Calu3 (cell line): Measurements from ENCODE around the gene AMER3. TPM values are rescaled to one million over a fixed set of nuclear protein-coding genes. Genes with fewer than 3 reads are reported as not detected.

Experiments used
- BruUV-seq: library from RNA; stranded (reverse); fragments of 400-500 nt; replicated peaks from 2 replicates; lab custom pipeline; 2021; lab: Mats Ljungman, UMichigan
- CTCF ChIA-PET: fragments of 300-600 bp; sonication (Branson Sonifier 250); formaldehyde crosslinking; loops from one replicate; lab custom pipeline; 2022; ENCODE audit warnings: antibody characterized with exemption; lab: Charles Lee
- DNase-seq: peaks from one replicate; pipeline ENCODE4 v3.0.0; 2022
- H3K27ac Mint-ChIP-seq: one replicate; pipeline ENCODE4 v1.8.0; 2022; ENCODE audit warnings: mixed read lengths; ENCODE audit not compliant: unreplicated experiment
- H3K27me3 Mint-ChIP-seq: one replicate; pipeline ENCODE4 v1.8.0; 2022; ENCODE audit warnings: mixed read lengths; ENCODE audit not compliant: unreplicated experiment
- H3K36me3 Mint-ChIP-seq: one replicate; pipeline ENCODE4 v1.8.0; 2022; ENCODE audit warnings: mild to moderate bottlenecking, moderate library complexity, mixed read lengths; ENCODE audit not compliant: insufficient read depth, unreplicated experiment
- H3K4me1 Mint-ChIP-seq: one replicate; pipeline ENCODE4 v1.8.0; 2022; ENCODE audit warnings: mild to moderate bottlenecking, low read depth, mixed read lengths; ENCODE audit not compliant: unreplicated experiment
- H3K4me3 Mint-ChIP-seq: one replicate; pipeline ENCODE4 v1.8.0; 2022; ENCODE audit warnings: mild to moderate bottlenecking, low read depth, moderate library complexity, mixed read lengths; ENCODE audit not compliant: unreplicated experiment
- H3K9me3 Mint-ChIP-seq: one replicate; pipeline ENCODE4 v1.8.0; 2022; ENCODE audit warnings: low read depth, mixed read lengths; ENCODE audit not compliant: unreplicated experiment
- CTCF ChIP-seq: fragments of 200-600 bp; IDR thresholded peaks from one replicate; pipeline ENCODE4 v1.8.0; 2022; ENCODE audit warnings: antibody characterized with exemption; ENCODE audit not compliant: unreplicated experiment
- intact Hi-C: fragments of 100-400 bp; cut with micrococcal nuclease; formaldehyde crosslinking; loops from one replicate; pipeline ENCODE4 v1.10.0; 2022; ENCODE audit not compliant: unreplicated experiment
- total RNA-seq: library from RNA; stranded (reverse); gene quantifications from 2 replicates; pipeline ENCODE4 v1.2.3, GENCODE V29; 2022

The AMER3 gene
- total RNA-seq, 1 experiment from 2014 or later, result not detected

DNA sequence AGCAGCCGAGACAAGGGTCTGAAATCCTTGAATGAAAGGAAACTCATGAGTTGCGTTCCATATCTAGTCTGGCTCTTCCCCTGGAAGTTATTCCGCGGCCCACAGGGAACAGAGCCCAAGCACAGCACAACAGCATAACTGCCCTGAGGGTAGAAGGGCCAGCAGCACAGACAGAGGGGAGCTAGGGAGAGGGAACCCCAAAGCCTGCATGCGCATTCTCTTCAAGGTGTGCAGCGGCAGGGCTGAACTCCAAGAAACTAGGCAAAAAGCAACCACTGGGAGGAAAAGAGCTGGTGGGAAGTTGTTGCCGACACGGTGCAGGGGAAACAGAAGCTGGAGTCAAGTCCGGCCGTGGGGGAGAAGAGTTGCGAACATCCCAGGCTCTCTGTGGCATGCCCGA, 14.7 kb upstream of the AMER3 start:
- Mint-ChIP-seq H3K27me3 (peaks cover 45% of the 10 kb centered on the region), H3K36me3 (no peaks in the 10 kb centered on the region), H3K27ac (no peak overlapping the region), H3K4me3 (no peak overlapping the region), H3K9me3 (no peaks in the 10 kb centered on the region), H3K4me1 (no peaks in the 10 kb centered on the region)
- no TSS peak for BruUV-seq
- CTCF ChIA-PET, result no interaction called here
- intact Hi-C loops, result no loop called here
- no peak for TF ChIP-seq CTCF
- DNase-seq, result no peak

GRCh38 chr2:130743278-130743677, 12.1 kb upstream of the AMER3 start:
- BruUV-seq, result no TSS peak
- no peak overlapping the region for H3K27ac Mint-ChIP-seq
- CTCF ChIA-PET, result no interaction called here
- H3K9me3 Mint-ChIP-seq, result no peaks in the 10 kb centered on the region
- H3K4me1 Mint-ChIP-seq, result no peaks in the 10 kb centered on the region
- H3K4me3 Mint-ChIP-seq, result no peak overlapping the region
- DNase-seq, result no peak
- no peak for TF ChIP-seq CTCF
- H3K27me3 Mint-ChIP-seq, result peaks cover 59% of the 10 kb centered on the region
- H3K36me3 Mint-ChIP-seq, result no peaks in the 10 kb centered on the region
- intact Hi-C loops, result no loop called here

DNA sequence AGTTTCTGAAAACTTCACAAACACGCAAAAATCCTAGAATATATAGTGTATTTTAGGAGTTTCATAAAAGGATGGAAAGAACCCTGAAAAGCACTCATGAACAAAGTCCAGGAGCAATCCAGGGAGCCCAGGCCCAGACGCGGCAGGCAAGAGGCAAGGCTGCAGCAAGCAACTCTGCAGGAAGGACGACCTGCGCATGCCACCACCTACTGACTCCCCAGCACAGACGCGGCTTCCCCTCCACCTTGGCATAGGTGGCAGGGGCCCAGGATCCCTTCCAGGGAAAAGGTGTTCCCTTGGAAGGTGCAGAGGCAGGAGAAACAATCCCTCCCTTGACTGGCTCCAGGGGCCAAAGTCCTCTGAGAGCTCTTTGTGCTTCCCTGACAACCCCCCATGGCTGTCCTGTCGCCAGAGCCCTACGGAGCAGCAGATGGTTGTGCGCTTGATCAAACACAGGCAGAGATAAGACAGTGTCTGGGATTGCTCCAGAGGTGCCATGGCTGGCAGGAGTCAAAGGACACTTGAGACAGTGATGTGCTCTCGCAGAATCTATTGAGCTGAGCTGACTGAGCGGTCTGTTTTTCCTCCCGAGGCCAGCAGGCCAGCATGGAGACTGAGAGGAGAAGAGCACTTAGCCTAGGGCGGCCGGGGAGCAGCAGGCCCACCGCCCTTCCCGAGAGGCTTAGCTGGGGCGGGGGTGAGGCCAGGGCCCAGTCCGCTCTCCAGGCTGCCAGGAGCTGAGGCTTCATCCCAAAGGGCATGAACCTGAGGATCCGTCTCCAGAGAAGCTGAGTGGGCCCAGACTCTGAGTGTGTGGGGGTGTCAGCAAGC, 10.8 kb upstream of the AMER3 start:
- no peak overlapping the region for H3K4me3 Mint-ChIP-seq
- no TSS peak for BruUV-seq
- H3K9me3 Mint-ChIP-seq, result no peaks in the 10 kb centered on the region
- H3K36me3 Mint-ChIP-seq, result no peaks in the 10 kb centered on the region
- CTCF ChIA-PET, result interaction anchor here (0.5 kb wide), 1 partner anchor 13 kb away, joined by 5 read pairs; no protein-coding TSS in a partner anchor
- no peak for DNase-seq
- intact Hi-C loops, result no loop called here
- no peak for TF ChIP-seq CTCF
- H3K27me3 Mint-ChIP-seq, result peaks cover 62% of the 10 kb centered on the region
- H3K27ac Mint-ChIP-seq, result no peak overlapping the region
- H3K4me1 Mint-ChIP-seq, result no peaks in the 10 kb centered on the region

- Mint-ChIP-seq H3K27ac (no peak overlapping the region), H3K36me3 (no peaks in the 10 kb centered on the region), H3K27me3 (peaks cover 64% of the 10 kb centered on the region), H3K4me3 (no peak overlapping the region), H3K4me1 (no peaks in the 10 kb centered on the region), H3K9me3 (no peaks in the 10 kb centered on the region)
- no peak for TF ChIP-seq CTCF
- CTCF ChIA-PET, result no interaction called here
- no TSS peak for BruUV-seq
- intact Hi-C loops, result no loop called here
- DNase-seq, result no peak
Measured at GRCh38 chr2:130749078-130749477, 6.3 kb upstream of the AMER3 start.
